SK-N-SH (cell line): Measurements from ENCODE around the gene HDAC4. TPM values are rescaled to one million over a fixed set of nuclear protein-coding genes. Genes with fewer than 3 reads are reported as not detected.

Experiments used
- CTCF ChIA-PET: fragments of 300-600, 350-600 bp; formaldehyde crosslinking; extraction: SDS; loops from one replicate; lab custom pipeline; 2021; lab: Yijun Ruan, JAX
- POLR2A ChIA-PET: fragments of 350-600 bp; sonication (Branson Sonifier 250); formaldehyde crosslinking; extraction: SDS; loops from one replicate; lab custom pipeline; 2020; ENCODE audit warnings: antibody characterized with exemption, inconsistent platforms; lab: Yijun Ruan, JAX
- DNase-seq: peaks from one replicate; pipeline ENCODE4 v3.0.0; 2012
- H2AFZ ChIP-seq: fragments of 200-600 bp; sonication (generic); 2 replicates; pipeline ENCODE4 v1.8.1; 2016; ENCODE audit warnings: antibody characterized with exemption, mild to moderate bottlenecking, low read depth
- H3F3A ChIP-seq: fragments of 200-600 bp; sonication (generic); replicated peaks from 2 replicates; pipeline ENCODE3; 2016; ENCODE audit warnings: antibody characterized with exemption, mild to moderate bottlenecking; ENCODE audit not compliant: insufficient read depth
- H3K27ac ChIP-seq, 2 experiments: fragments of 200-500 bp in 1 of 2; fragments of 200-600 bp in 1 of 2; sonication (Bioruptor generic) in 1 of 2; sonication (generic), shearing (Covaris generic) in 1 of 2; 2 replicates each; pipeline versions ENCODE4 v1.5.1 to v1.6.1; 2014 to 2016; ENCODE audit warnings: low read depth in 2 of 2, inconsistent platforms in 1 of 2, low read length in 1 of 2, mild to moderate bottlenecking in 1 of 2, mixed read lengths in 1 of 2
- H3K27me3 ChIP-seq: fragments of 200-600 bp; sonication (generic), shearing (Covaris generic); 2 replicates; pipeline ENCODE4 v1.6.1; 2016; ENCODE audit warnings: mixed run types; ENCODE audit not compliant: insufficient read depth
- H3K36me3 ChIP-seq, 2 experiments: fragments of 200-500 bp in 1 of 2; fragments of 200-600 bp in 1 of 2; sonication (Bioruptor generic) in 1 of 2; sonication (generic) in 1 of 2; replicated peaks in 1 of 2; 2 replicates each; pipeline versions ENCODE3 to v1.5.1; 2014 to 2016; ENCODE audit warnings: low read length in 1 of 2, mild to moderate bottlenecking in 1 of 2; ENCODE audit not compliant: insufficient read depth in 2 of 2, control insufficient read depth in 1 of 2
- H3K4me1 ChIP-seq, 2 experiments: fragments of 200-500 bp in 1 of 2; fragments of 200-600 bp in 1 of 2; sonication (Bioruptor generic) in 1 of 2; sonication (generic), shearing (Covaris generic) in 1 of 2; 2 replicates each; pipeline versions ENCODE4 v1.5.1 to v1.6.1; 2014 to 2016; ENCODE audit warnings: low read depth in 1 of 2, low read length in 1 of 2, mixed run types in 1 of 2; ENCODE audit not compliant: insufficient read depth in 2 of 2, control insufficient read depth in 1 of 2
- H3K4me2 ChIP-seq: fragments of 200-600 bp; sonication (generic), shearing (Covaris generic); 2 replicates; pipeline ENCODE4 v1.6.1; 2017; ENCODE audit warnings: mixed run types
- H3K4me3 ChIP-seq, 2 experiments: fragments of 200-500 bp in 1 of 2; fragments of 200-600 bp in 1 of 2; sonication (Bioruptor generic) in 1 of 2; sonication (generic), shearing (Covaris generic) in 1 of 2; 2 replicates each; pipeline versions ENCODE4 v1.5.1 to v1.8.1; 2014 to 2016; ENCODE audit warnings: low read depth in 2 of 2, inconsistent platforms in 1 of 2, low read length in 1 of 2, mild to moderate bottlenecking in 1 of 2, mixed read lengths in 1 of 2, moderate library complexity in 1 of 2
- H3K79me2 ChIP-seq: fragments of 200-600 bp; sonication (generic); 2 replicates; pipeline ENCODE4 v1.8.1; 2017; ENCODE audit warnings: mild to moderate bottlenecking; ENCODE audit not compliant: insufficient read depth
- H3K9ac ChIP-seq: fragments of 200-600 bp; sonication (generic); 2 replicates; pipeline ENCODE4 v1.6.1; 2017; ENCODE audit warnings: mixed run types
- H3K9me2 ChIP-seq: fragments of 200-600 bp; sonication (generic); 2 replicates; pipeline ENCODE4 v1.6.1; 2017; ENCODE audit warnings: mixed run types
- H3K9me3 ChIP-seq: fragments of 200-600 bp; sonication (generic); 2 replicates; pipeline ENCODE4 v1.6.1; 2017; ENCODE audit warnings: mixed run types, mild to moderate bottlenecking, moderate library complexity
- H4K20me1 ChIP-seq: fragments of 200-600 bp; sonication (generic); 2 replicates; pipeline ENCODE4 v1.6.1; 2017; ENCODE audit warnings: mild to moderate bottlenecking, mixed run types; ENCODE audit not compliant: insufficient read depth
- FOSL2 ChIP-seq: IDR thresholded peaks from 2 replicates; pipeline ENCODE4 v1.4.0; 2012; ENCODE audit warnings: low read depth, mild to moderate bottlenecking, moderate library complexity, borderline replicate concordance
- FOXJ3 ChIP-seq: sonication (generic); formaldehyde crosslinking; IDR thresholded peaks from 2 replicates; pipeline ENCODE4 v1.5.1; 2020; ENCODE audit warnings: mild to moderate bottlenecking, missing genetic modification reagents
- GABPA ChIP-seq: IDR thresholded peaks from 2 replicates; pipeline ENCODE4 v1.4.0; 2012; ENCODE audit warnings: low read depth, mild to moderate bottlenecking
- GATA2 ChIP-seq: sonication (generic); formaldehyde crosslinking; IDR thresholded peaks from 2 replicates; pipeline ENCODE4 v1.5.0; 2020; ENCODE audit warnings: mild to moderate bottlenecking, missing genetic modification reagents
- JUND ChIP-seq: IDR thresholded peaks from 2 replicates; pipeline ENCODE4 v1.4.0; 2012
- NFIC ChIP-seq: IDR thresholded peaks from 2 replicates; pipeline ENCODE4 v1.4.0; 2012; ENCODE audit warnings: borderline replicate concordance
- NRF1 ChIP-seq: IDR thresholded peaks from 2 replicates; pipeline ENCODE4 v1.6.1; 2012; ENCODE audit warnings: low read depth, mild to moderate bottlenecking, low read length
- RAD21 ChIP-seq: IDR thresholded peaks from 2 replicates; pipeline ENCODE4 v1.6.1; 2012; ENCODE audit warnings: mild to moderate bottlenecking, low read length
- RCOR1 ChIP-seq: fragments of 150-350 bp; IDR thresholded peaks from 2 replicates; pipeline ENCODE4 v1.6.1; 2017; ENCODE audit warnings: antibody characterized with exemption, low read length
- RFX5 ChIP-seq: IDR thresholded peaks from 2 replicates; pipeline ENCODE4 v1.6.1; 2012; ENCODE audit warnings: mild to moderate bottlenecking, improper control_type of control experiment, low read length
- TAF1 ChIP-seq: IDR thresholded peaks from 2 replicates; pipeline ENCODE4 v1.6.1; 2012; ENCODE audit warnings: low read depth, mild to moderate bottlenecking, low read length, moderate library complexity, borderline replicate concordance
- TCF12 ChIP-seq: IDR thresholded peaks from 2 replicates; pipeline ENCODE4 v1.4.0; 2012
- TEAD4 ChIP-seq: IDR thresholded peaks from 2 replicates; pipeline ENCODE4 v1.4.0; 2012; ENCODE audit warnings: mild to moderate bottlenecking, borderline replicate concordance; ENCODE audit not compliant: insufficient read depth
- WGBS: methylation state at CpG from one replicate; pipeline ENCODE4 v1.1.6; 2017; ENCODE audit warnings: low lambda C conversion rate; 5-methylcytosine and 5-hydroxymethylcytosine counted together
- polyA plus RNA-seq, 3 experiments: library from polyadenylated mRNA; depleted of rRNA; stranded (reverse); fragments of >200 nt; gene quantifications; 2 replicates each; pipeline ENCODE4 v1.2.3, GENCODE V29; 2012
- TF ChIP-seq, protein P1 (sequence below): IDR thresholded peaks from 2 replicates; pipeline ENCODE4 v1.6.1; 2012; ENCODE audit warnings: mild to moderate bottlenecking, low read depth, low read length, moderate library complexity
- TF ChIP-seq, protein P2 (sequence below): fragments of 200-600 bp; sonication (generic); IDR thresholded peaks from 2 replicates; pipeline ENCODE4 v1.6.1; 2017; ENCODE audit warnings: antibody characterized with exemption, mild to moderate bottlenecking, moderate library complexity
- TF ChIP-seq, protein P3 (sequence below): fragments of 150-350 bp; IDR thresholded peaks from 2 replicates; pipeline ENCODE4 v1.6.1; 2016; ENCODE audit warnings: mild to moderate bottlenecking, low read depth, low read length
- TF ChIP-seq, protein P4 (sequence below): IDR thresholded peaks from 2 replicates; pipeline ENCODE4 v1.4.0; 2012; ENCODE audit warnings: low read depth

HDAC4 gene
- polyA plus RNA-seq, 1 of the 3 experiments (the other 2 are of a cell fraction) = 5.5 TPM

DNA sequence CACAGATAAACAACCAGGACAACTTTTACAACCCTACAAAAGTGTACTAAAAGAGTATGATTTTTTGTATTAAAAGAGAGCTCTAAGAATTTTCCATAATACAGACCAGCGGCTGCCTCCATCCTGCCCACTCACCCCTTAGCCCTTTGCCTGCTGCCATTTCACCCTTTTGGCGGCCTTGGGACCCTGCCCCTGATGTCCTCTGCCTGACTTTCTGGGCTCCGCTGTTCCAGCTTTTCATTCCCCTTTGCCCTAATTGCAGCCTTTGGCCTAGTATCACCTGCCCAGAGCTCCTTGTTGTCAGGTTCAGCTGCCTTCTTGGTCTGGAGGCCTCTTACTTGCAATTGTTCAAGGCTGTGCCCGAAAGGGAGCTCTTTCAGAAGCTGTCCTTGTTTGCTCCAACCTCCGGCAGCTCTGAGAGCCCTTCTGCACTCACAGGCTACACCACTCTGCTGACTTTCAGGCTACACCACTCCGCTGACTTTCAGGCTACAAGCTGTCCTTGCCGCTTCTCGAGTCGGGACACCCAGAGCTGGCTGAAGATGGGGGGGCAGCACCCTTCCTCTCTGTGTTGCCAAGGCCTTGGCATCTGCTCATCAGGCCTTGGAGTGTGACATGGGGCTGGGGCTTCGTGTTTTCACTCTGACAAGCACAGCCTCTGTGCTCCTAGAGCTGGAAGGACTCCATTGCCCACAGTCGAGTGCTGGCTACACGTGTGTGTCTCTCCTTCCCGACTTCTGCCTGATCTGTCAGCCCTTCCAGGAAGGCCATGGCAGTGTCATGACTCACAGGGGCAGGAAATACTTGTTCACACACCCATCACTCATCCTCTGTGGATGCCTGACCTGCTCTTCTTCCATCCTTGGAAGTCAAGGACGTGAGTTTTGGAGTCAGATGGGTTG lies 43.1 kb upstream of the HDAC4 start:
- ChIA-PET POLR2A (interaction anchor here (0.6 kb wide), 1 partner anchor 142 kb away, joined by 3 read pairs; no protein-coding TSS in a partner anchor), CTCF (no interaction called here)
- H3K9me2 ChIP-seq = no peaks in the 10 kb centered on the region
- 23% methylated on average over 11 of the region's 14 CpGs for WGBS
- H3K4me3 ChIP-seq = no peak overlapping the region
- no peak overlapping the region for H2AFZ ChIP-seq
- H3K27ac ChIP-seq = no peak overlapping the region
- no peaks in the 10 kb centered on the region for H3F3A ChIP-seq
- no peaks in the 10 kb centered on the region for H4K20me1 ChIP-seq
- H3K9me3 ChIP-seq = no peaks in the 10 kb centered on the region
- no peak for DNase-seq
- H3K4me2 ChIP-seq = no peak overlapping the region
- no peaks in the 10 kb centered on the region for H3K79me2 ChIP-seq
- no peak overlapping the region for H3K9ac ChIP-seq
- no peaks in the 10 kb centered on the region for H3K4me1 ChIP-seq
- no peaks in the 10 kb centered on the region for H3K36me3 ChIP-seq
- no peaks in the 10 kb centered on the region for H3K27me3 ChIP-seq
- TF ChIP-seq JUND (no peak), TAF1 (no peak), GATA2 (CRISPR knock-in tag) (no peak), RCOR1 (no peak), RAD21 (no peak), GABPA (no peak), RFX5 (no peak), NRF1 (no peak), TEAD4 (no peak)
- TF ChIP-seq, protein P1, sequence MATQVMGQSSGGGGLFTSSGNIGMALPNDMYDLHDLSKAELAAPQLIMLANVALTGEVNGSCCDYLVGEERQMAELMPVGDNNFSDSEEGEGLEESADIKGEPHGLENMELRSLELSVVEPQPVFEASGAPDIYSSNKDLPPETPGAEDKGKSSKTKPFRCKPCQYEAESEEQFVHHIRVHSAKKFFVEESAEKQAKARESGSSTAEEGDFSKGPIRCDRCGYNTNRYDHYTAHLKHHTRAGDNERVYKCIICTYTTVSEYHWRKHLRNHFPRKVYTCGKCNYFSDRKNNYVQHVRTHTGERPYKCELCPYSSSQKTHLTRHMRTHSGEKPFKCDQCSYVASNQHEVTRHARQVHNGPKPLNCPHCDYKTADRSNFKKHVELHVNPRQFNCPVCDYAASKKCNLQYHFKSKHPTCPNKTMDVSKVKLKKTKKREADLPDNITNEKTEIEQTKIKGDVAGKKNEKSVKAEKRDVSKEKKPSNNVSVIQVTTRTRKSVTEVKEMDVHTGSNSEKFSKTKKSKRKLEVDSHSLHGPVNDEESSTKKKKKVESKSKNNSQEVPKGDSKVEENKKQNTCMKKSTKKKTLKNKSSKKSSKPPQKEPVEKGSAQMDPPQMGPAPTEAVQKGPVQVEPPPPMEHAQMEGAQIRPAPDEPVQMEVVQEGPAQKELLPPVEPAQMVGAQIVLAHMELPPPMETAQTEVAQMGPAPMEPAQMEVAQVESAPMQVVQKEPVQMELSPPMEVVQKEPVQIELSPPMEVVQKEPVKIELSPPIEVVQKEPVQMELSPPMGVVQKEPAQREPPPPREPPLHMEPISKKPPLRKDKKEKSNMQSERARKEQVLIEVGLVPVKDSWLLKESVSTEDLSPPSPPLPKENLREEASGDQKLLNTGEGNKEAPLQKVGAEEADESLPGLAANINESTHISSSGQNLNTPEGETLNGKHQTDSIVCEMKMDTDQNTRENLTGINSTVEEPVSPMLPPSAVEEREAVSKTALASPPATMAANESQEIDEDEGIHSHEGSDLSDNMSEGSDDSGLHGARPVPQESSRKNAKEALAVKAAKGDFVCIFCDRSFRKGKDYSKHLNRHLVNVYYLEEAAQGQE = no peak

DNA sequence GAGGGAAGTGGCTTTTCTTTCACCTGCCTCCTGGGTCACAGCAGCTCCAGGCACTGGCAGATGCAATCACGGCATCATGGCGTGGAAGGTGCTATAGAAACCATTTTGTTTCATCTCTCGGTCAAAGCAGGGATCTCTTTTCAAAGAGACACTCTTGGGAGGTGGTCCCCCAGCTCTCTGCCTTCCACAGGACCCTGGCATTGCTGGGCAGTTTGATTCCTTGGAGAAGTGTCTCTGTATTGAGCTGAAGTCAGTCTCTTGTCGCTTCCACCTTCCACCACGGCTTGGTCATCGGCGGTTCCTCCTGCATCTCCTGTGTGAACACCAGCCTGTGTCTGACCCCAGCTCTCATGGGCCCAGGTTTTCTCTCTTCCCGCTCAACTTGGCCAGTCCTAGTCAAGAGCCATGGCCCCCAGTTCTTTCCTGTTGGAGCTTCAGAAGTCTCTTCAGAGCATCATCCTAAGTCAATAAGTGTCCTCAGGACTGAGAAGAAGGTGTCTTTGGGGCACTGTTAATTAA lies 42.3 kb upstream of the HDAC4 start:
- Histone ChIP-seq H3K4me1 (no peaks in the 10 kb centered on the region), H4K20me1 (no peaks in the 10 kb centered on the region), H3K27ac (no peak overlapping the region), H3K9ac (no peak overlapping the region), H3K9me3 (no peaks in the 10 kb centered on the region), H3F3A (no peaks in the 10 kb centered on the region), H3K4me3 (no peak overlapping the region), H3K36me3 (no peaks in the 10 kb centered on the region), H3K79me2 (no peaks in the 10 kb centered on the region), H3K27me3 (no peaks in the 10 kb centered on the region), H3K9me2 (no peaks in the 10 kb centered on the region), H2AFZ (no peak overlapping the region), H3K4me2 (no peak overlapping the region)
- 46% methylated on average over 7 of the region's 8 CpGs for WGBS
- ChIA-PET CTCF (no interaction called here), POLR2A (no interaction called here)
- TF ChIP-seq NFIC (no peak), RCOR1 (no peak), TCF12 (no peak), TEAD4 (no peak), RFX5 (no peak), NRF1 (no peak), GABPA (no peak), FOSL2 (no peak), TAF1 (no peak), FOXJ3 (CRISPR knock-in tag) (no peak)
- TF ChIP-seq, protein P2, sequence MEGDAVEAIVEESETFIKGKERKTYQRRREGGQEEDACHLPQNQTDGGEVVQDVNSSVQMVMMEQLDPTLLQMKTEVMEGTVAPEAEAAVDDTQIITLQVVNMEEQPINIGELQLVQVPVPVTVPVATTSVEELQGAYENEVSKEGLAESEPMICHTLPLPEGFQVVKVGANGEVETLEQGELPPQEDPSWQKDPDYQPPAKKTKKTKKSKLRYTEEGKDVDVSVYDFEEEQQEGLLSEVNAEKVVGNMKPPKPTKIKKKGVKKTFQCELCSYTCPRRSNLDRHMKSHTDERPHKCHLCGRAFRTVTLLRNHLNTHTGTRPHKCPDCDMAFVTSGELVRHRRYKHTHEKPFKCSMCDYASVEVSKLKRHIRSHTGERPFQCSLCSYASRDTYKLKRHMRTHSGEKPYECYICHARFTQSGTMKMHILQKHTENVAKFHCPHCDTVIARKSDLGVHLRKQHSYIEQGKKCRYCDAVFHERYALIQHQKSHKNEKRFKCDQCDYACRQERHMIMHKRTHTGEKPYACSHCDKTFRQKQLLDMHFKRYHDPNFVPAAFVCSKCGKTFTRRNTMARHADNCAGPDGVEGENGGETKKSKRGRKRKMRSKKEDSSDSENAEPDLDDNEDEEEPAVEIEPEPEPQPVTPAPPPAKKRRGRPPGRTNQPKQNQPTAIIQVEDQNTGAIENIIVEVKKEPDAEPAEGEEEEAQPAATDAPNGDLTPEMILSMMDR = no peak
- TF ChIP-seq, protein P3, sequence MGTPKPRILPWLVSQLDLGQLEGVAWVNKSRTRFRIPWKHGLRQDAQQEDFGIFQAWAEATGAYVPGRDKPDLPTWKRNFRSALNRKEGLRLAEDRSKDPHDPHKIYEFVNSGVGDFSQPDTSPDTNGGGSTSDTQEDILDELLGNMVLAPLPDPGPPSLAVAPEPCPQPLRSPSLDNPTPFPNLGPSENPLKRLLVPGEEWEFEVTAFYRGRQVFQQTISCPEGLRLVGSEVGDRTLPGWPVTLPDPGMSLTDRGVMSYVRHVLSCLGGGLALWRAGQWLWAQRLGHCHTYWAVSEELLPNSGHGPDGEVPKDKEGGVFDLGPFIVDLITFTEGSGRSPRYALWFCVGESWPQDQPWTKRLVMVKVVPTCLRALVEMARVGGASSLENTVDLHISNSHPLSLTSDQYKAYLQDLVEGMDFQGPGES = no peak
- TF ChIP-seq, protein P4, sequence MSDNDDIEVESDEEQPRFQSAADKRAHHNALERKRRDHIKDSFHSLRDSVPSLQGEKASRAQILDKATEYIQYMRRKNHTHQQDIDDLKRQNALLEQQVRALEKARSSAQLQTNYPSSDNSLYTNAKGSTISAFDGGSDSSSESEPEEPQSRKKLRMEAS = no peak
- DNase-seq = no peak
